Loucy (cell line): ENCODE measurements around the gene CLIC3.
A peak's percentile ranks its signal among the peaks of the same experiment; 100 is the strongest.

Experiments
- H2AFZ ChIP-seq: fragments of 200-600 bp; sonication (generic); 2 replicates; pipeline ENCODE4 v1.6.0; 2016; ENCODE audit warnings: antibody characterized with exemption, mild to moderate bottlenecking, low read length, moderate library complexity
- H3F3A ChIP-seq: fragments of 200-600 bp; 2 replicates; pipeline ENCODE4 v1.6.0; 2016; ENCODE audit warnings: antibody characterized with exemption, low read depth, mild to moderate bottlenecking
- H3K27me3 ChIP-seq: fragments of 200-600 bp; sonication (generic); 2 replicates; pipeline ENCODE4 v1.6.1; 2014; ENCODE audit warnings: low read length, mild to moderate bottlenecking; ENCODE audit not compliant: insufficient read depth, poor library complexity, severe bottlenecking
- H3K36me3 ChIP-seq: fragments of 200-600 bp; sonication (generic); 2 replicates; pipeline ENCODE4 v1.6.1; 2016; ENCODE audit warnings: low read length; ENCODE audit not compliant: insufficient read depth
- H3K4me1 ChIP-seq: fragments of 200-600 bp; sonication (generic); 2 replicates; pipeline ENCODE4 v1.5.1; 2014; ENCODE audit warnings: low read length, mild to moderate bottlenecking; ENCODE audit not compliant: insufficient read depth, poor library complexity, severe bottlenecking
- H3K4me2 ChIP-seq: fragments of 200-600 bp; sonication (generic); 2 replicates; pipeline ENCODE4 v1.6.0; 2014; ENCODE audit warnings: antibody characterized with exemption, low read length, low read depth, mild to moderate bottlenecking; ENCODE audit not compliant: poor library complexity, severe bottlenecking
- H3K4me3 ChIP-seq: fragments of 200-600 bp; sonication (generic); 2 replicates; pipeline ENCODE4 v1.5.1; 2014; ENCODE audit warnings: low read length, mild to moderate bottlenecking, mixed read lengths; ENCODE audit not compliant: poor library complexity, severe bottlenecking
- H3K79me2 ChIP-seq: fragments of 200-600 bp; sonication (generic); 2 replicates; pipeline ENCODE4 v1.6.1; 2014; ENCODE audit warnings: low read length; ENCODE audit not compliant: insufficient read depth
- H3K9ac ChIP-seq: fragments of 200-600 bp; sonication (generic); 2 replicates; pipeline ENCODE4 v1.6.0; 2014; ENCODE audit warnings: mild to moderate bottlenecking, low read depth, low read length, moderate library complexity; ENCODE audit not compliant: poor library complexity, severe bottlenecking
- H3K9me2 ChIP-seq: fragments of 200-600 bp; sonication (generic); replicated peaks from 2 replicates; pipeline ENCODE4 v1.6.1; 2016; ENCODE audit warnings: low read depth, low read length, mixed read lengths
- H3K9me3 ChIP-seq: fragments of 200-600 bp; sonication (generic); 2 replicates; pipeline ENCODE4 v1.6.1; 2014; ENCODE audit warnings: mild to moderate bottlenecking, antibody characterized with exemption, low read length, low read depth; ENCODE audit not compliant: insufficient read depth
- H4K20me1 ChIP-seq: fragments of 200-600 bp; sonication (generic); 2 replicates; pipeline ENCODE4 v1.6.0; 2014; ENCODE audit warnings: antibody characterized with exemption, low read length, mild to moderate bottlenecking; ENCODE audit not compliant: insufficient read depth, poor library complexity, severe bottlenecking
- EZH2phosphoT487 ChIP-seq: fragments of 200-600 bp; IDR thresholded peaks from 2 replicates; pipeline ENCODE4 v1.6.1; 2018; ENCODE audit warnings: antibody characterized with exemption, mild to moderate bottlenecking, moderate library complexity, borderline replicate concordance
- TF ChIP-seq, protein P1 (sequence below): fragments of 200-600 bp; sonication (generic); conservative IDR thresholded peaks from 2 replicates; pipeline ENCODE4 v1.5.1; 2014; ENCODE audit warnings: mild to moderate bottlenecking, antibody characterized with exemption, low read length

CLIC3 gene

DNA sequence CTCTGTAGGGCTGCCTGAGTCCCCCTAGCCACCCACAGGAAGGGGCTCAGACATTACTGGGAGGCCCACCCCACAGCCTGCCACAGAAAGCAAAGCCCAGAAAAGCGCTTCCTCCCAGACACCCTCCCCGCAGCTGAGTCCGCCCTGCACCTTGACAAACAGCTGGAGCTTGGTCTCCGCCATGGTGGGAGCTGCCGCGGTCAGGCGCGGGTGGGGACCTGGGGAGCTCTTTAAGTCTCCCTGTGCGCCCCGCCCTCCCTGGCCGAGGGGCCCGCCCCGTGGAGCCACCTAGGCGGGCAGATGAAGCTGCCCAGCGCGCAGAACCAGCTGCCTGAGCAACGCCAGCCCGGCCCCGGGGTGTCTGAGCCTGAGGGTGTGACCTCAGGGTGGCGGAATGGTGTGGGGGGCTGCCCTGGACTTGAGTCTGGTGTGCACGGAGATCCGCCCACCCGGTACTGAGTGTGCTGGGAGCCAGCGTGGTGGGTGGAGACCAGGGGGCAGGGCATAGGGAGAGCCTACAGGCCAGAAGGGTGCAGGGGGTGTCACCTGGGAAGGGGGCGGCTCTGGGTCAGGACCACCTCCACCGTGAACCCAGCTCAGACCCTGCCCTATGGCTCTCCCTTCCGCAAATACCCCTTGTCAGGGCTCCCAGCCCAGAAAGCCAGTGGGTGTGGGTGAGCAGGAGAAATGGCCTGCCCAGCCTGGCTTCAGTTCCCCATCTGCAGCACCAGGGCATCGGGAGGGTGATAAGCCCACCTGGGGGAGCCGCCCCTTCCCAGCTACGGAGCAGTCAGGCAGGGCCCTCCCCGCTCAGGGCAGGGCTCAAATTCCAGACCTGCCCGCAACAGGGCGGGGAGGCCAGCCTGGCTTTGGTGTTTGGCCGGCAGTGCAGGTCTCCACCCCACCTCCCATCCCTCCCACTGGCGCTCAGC, at the start of gene CLIC3:
TSS of gene CLIC3 (minus strand) at position 208 of the 932 bp plus-strand sequence. CDS start at position 183, 25 bp downstream.
- H4K20me1 ChIP-seq: peaks cover 12% of the 10 kb centered on the region
- no peaks in the 10 kb centered on the region for H3K9me2 ChIP-seq
- no peaks in the 10 kb centered on the region for H3F3A ChIP-seq
- no peak within 1 kb of the TSS for H3K4me3 ChIP-seq
- H3K79me2 ChIP-seq: peaks cover 18% of the 10 kb centered on the region
- H3K4me2 ChIP-seq: no peak within 1 kb of the TSS
- no peak for TF ChIP-seq EZH2phosphoT487
- TF ChIP-seq, protein P1, sequence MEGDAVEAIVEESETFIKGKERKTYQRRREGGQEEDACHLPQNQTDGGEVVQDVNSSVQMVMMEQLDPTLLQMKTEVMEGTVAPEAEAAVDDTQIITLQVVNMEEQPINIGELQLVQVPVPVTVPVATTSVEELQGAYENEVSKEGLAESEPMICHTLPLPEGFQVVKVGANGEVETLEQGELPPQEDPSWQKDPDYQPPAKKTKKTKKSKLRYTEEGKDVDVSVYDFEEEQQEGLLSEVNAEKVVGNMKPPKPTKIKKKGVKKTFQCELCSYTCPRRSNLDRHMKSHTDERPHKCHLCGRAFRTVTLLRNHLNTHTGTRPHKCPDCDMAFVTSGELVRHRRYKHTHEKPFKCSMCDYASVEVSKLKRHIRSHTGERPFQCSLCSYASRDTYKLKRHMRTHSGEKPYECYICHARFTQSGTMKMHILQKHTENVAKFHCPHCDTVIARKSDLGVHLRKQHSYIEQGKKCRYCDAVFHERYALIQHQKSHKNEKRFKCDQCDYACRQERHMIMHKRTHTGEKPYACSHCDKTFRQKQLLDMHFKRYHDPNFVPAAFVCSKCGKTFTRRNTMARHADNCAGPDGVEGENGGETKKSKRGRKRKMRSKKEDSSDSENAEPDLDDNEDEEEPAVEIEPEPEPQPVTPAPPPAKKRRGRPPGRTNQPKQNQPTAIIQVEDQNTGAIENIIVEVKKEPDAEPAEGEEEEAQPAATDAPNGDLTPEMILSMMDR: no peak
- H3K27me3 ChIP-seq: no peaks in the 10 kb centered on the region
- H3K9me3 ChIP-seq: no peaks in the 10 kb centered on the region
- peak within 1 kb of the TSS; percentile 17 for H3K9ac ChIP-seq
- H2AFZ ChIP-seq: no peak within 1 kb of the TSS
- H3K36me3 ChIP-seq: no peaks in the 10 kb centered on the region
- peaks cover 18% of the 10 kb centered on the region for H3K4me1 ChIP-seq

- Histone ChIP-seq H3K4me2 (peak overlapping the region; percentile 89), H3K9ac (peak overlapping the region; percentile 70)
Observed at GRCh38 chr9:137045294-137046087, 49.1 kb upstream of the CLIC3 start.

GRCh38 chr9:137044502-137045177, 48.3 kb upstream of the CLIC3 start:
- Histone ChIP-seq H4K20me1 (peaks cover 23% of the 10 kb centered on the region), H3K4me3 (peak overlapping the region; percentile 82), H3K4me2 (peak overlapping the region; percentile 86), H3K9me2 (no peaks in the 10 kb centered on the region), H3F3A (no peaks in the 10 kb centered on the region), H2AFZ (no peak overlapping the region), H3K79me2 (peaks cover 21% of the 10 kb centered on the region; the same call in 1 of the 2 replicates), H3K27me3 (no peaks in the 10 kb centered on the region), H3K9ac (peak overlapping the region; percentile 70), H3K36me3 (no peaks in the 10 kb centered on the region), H3K9me3 (no peaks in the 10 kb centered on the region), H3K4me1 (peaks cover 24% of the 10 kb centered on the region)
- TF ChIP-seq, protein P1: no peak
- no peak for TF ChIP-seq EZH2phosphoT487

More at GRCh38 chr9:137045294-137046087, 49.1 kb upstream of the CLIC3 start:
- H3F3A ChIP-seq: no peaks in the 10 kb centered on the region
- no peaks in the 10 kb centered on the region for H3K36me3 ChIP-seq
- peak overlapping the region; percentile 82 for H3K4me3 ChIP-seq
- H3K79me2 ChIP-seq: peaks cover 21% of the 10 kb centered on the region; the same call in 1 of the 2 replicates
- no peaks in the 10 kb centered on the region for H3K27me3 ChIP-seq
- TF ChIP-seq, protein P1: no peak
- TF ChIP-seq EZH2phosphoT487: no peak
- no peaks in the 10 kb centered on the region for H3K9me3 ChIP-seq
- H4K20me1 ChIP-seq: peaks cover 23% of the 10 kb centered on the region
- H2AFZ ChIP-seq: peak overlapping the region; percentile 85; the same call in 1 of the 2 replicates
- H3K4me1 ChIP-seq: peaks cover 24% of the 10 kb centered on the region
- no peaks in the 10 kb centered on the region for H3K9me2 ChIP-seq
